Body of pancreas (tissue), 4 donors: ENCODE measurements around the gene CCNY. TPM values are rescaled to one million over a fixed set of nuclear protein-coding genes. Genes with fewer than 3 reads are reported as not detected.

Source experiments
- ATAC-seq: fragments of 150-250 bp; one replicate; pipeline ENCODE4 v1.9.1; 2016
- DNase-seq, 4 donors: peaks; one replicate each; pipeline ENCODE4 v3.0.0-alpha.2; 2019
- H3K27ac ChIP-seq, 4 donors: fragments of 200-600 bp; sonication (generic); 1 replicate in 3 of 4; 2 replicates in 1 of 4; pipeline versions ENCODE4 v1.5.1 to v1.6.1; 2016 to 2019; ENCODE audit warnings: mild to moderate bottlenecking in 1 of 4, mixed read lengths in 1 of 4, moderate library complexity in 1 of 4
- H3K27me3 ChIP-seq, 2 donors: fragments of 200-600 bp; sonication (generic); one replicate each; pipeline ENCODE4 v1.6.0; 2016; ENCODE audit warnings: mild to moderate bottlenecking in 1 of 2
- H3K36me3 ChIP-seq, 2 donors: fragments of 200-600 bp; sonication (generic); replicated peaks in 1 of 2; 2 replicates each; pipeline ENCODE4 v1.5.1; 2016; ENCODE audit warnings: low read depth in 2 of 2; ENCODE audit not compliant: insufficient read depth in 1 of 2
- H3K4me1 ChIP-seq: fragments of 200-600 bp; sonication (generic); one replicate; pipeline ENCODE4 v1.6.0; 2016
- H3K4me3 ChIP-seq, 2 donors: fragments of 200-600 bp; sonication (generic); 1 replicate in 1 of 2; 2 replicates in 1 of 2; pipeline ENCODE4 v1.5.1; 2016 to 2019
- H3K9me3 ChIP-seq, 3 donors: fragments of 200-600 bp; sonication (generic); 1 replicate in 2 of 3; 2 replicates in 1 of 3; pipeline ENCODE4 v1.5.1; 2016
- CTCF ChIP-seq, 7 experiments: fragments of 450-650 bp in 4 of 7; fragments of 200-600 bp in 3 of 7; sonication (generic) in 3 of 7; IDR thresholded peaks; one replicate each; pipeline ENCODE4 v1.5.1; 2016 to 2019; ENCODE audit warnings: antibody characterized with exemption in 7 of 7
- POLR2A ChIP-seq, 3 donors: fragments of 450-650 bp; IDR thresholded peaks; one replicate each; pipeline ENCODE4 v1.6.1; 2016; ENCODE audit warnings: antibody characterized with exemption in 3 of 3, mild to moderate bottlenecking in 2 of 3
- WGBS, 2 donors: methylation state at CpG; one replicate each; pipeline ENCODE4 v1.1.5; 2017; 5-methylcytosine and 5-hydroxymethylcytosine counted together
- intact Hi-C: fragments of 100-400 bp; cut with DNase I; formaldehyde crosslinking; loops from one replicate; pipeline ENCODE4 v1.15.1; 2023
- total RNA-seq, 2 donors: library from RNA; depleted of rRNA; stranded (reverse); fragments of >200 nt; gene quantifications; one replicate each; pipeline ENCODE4 v1.1.0, GENCODE V29; 2016

Gene CCNY
- total RNA-seq, 2 donors from 2014 or later: 9.6 to 18.9 TPM

- H3K4me3 ChIP-seq: no peak overlapping the region
- intact Hi-C loops: no loop called here
- no peaks in the 10 kb centered on the region for H3K36me3 ChIP-seq
- TF ChIP-seq POLR2A (IDR thresholded peaks at IDR 0.05) (no peak), CTCF (IDR thresholded peaks at IDR 0.05) (no peak)
- DNase-seq: no peak
- H3K27ac ChIP-seq: no peak overlapping the region
- peaks cover 2% of the 10 kb centered on the region for H3K4me1 ChIP-seq
- no peaks in the 10 kb centered on the region for H3K9me3 ChIP-seq
- ATAC-seq: no peak
- peaks cover 0 to 3% of the 10 kb centered on the region in 2 donors for H3K27me3 ChIP-seq
- 41 to 48% methylated on average over 2 of the region's 2 CpGs for WGBS, 2 donors
Observed at GRCh38 chr10:35613107-35613440, 276.8 kb downstream of the CCNY start.

- no peaks in the 10 kb centered on the region for H3K27me3 ChIP-seq
- intact Hi-C loops: no loop called here
- 30 to 37% methylated on average over 8 of the region's 8 CpGs for WGBS, 2 donors
- H3K4me3 ChIP-seq: no peak overlapping the region
- ATAC-seq (no peak), DNase-seq (no peak)
- no peak overlapping the region for H3K27ac ChIP-seq
- H3K9me3 ChIP-seq: no peaks in the 10 kb centered on the region
- H3K36me3 ChIP-seq: no peaks in the 10 kb centered on the region
- H3K4me1 ChIP-seq: no peaks in the 10 kb centered on the region
- TF ChIP-seq CTCF (IDR thresholded peaks at IDR 0.05): peak in 4 of 7 experiments; percentile 17 to 25 (median 22)
- no peak for TF ChIP-seq POLR2A (IDR thresholded peaks at IDR 0.05)
Observed at GRCh38 chr10:35613597-35614226, 277.4 kb downstream of the CCNY start.

- intact Hi-C loops: no loop called here
- no peak overlapping the region for H3K4me3 ChIP-seq
- no peaks in the 10 kb centered on the region for H3K9me3 ChIP-seq
- no peaks in the 10 kb centered on the region for H3K27me3 ChIP-seq
- DNase-seq (no peak), ATAC-seq (no peak)
- H3K36me3 ChIP-seq: no peaks in the 10 kb centered on the region
- H3K4me1 ChIP-seq: no peaks in the 10 kb centered on the region
- 27 to 29% methylated on average over 5 of the region's 5 CpGs for WGBS, 2 donors
- TF ChIP-seq POLR2A (IDR thresholded peaks at IDR 0.05): no peak
- no peak for TF ChIP-seq CTCF (IDR thresholded peaks at IDR 0.05)
- no peak overlapping the region for H3K27ac ChIP-seq
Observed at GRCh38 chr10:35614312-35614711, 278.0 kb downstream of the CCNY start.

Other genes with a start within 250 kb of the CCNY start
- gene CUL2, start 246.2 kb upstream of the CCNY start, total RNA-seq: 1 to 10 TPM; 7.3 to 8.0 TPM
- 10 to 100 TPM; 10.5 to 26.7 TPM for gene CREM, start 209.7 kb upstream of the CCNY start, total RNA-seq